OCI-LY3 (cell line): ENCODE data around the gene DIPK1A.

Experiments
- CTCF ChIP-seq: fragments of 200-600, 300-600 bp; sonication (generic); IDR thresholded peaks from 2 replicates; pipeline ENCODE4 v1.5.1; 2014; ENCODE audit warnings: antibody characterized with exemption, low read length, low read depth
- EZH2phosphoT487 ChIP-seq: fragments of 200-600 bp; shearing (Covaris generic); IDR thresholded peaks from 2 replicates; pipeline ENCODE4 v1.6.1; 2018; ENCODE audit warnings: antibody characterized with exemption, mixed run types, low read depth

- TF ChIP-seq CTCF (no peak), EZH2phosphoT487 (no peak)
Measured at GRCh38 chr1:92816732-92817131, 144.5 kb downstream of the DIPK1A start.
